ENCODE measurements around the gene METAP1D.
A peak's percentile ranks its signal among the peaks of the same experiment; 100 is the strongest.
"Not testable (repeated sequence)": the region's sequence is repeated elsewhere in the genome, so short reads cannot be mapped to it uniquely, and the experiment has no call there.

Gene METAP1D

GRCh38 chr2:171972329-171972982 lies 27.3 kb upstream of the METAP1D start:
- peaks cover 47% of the 10 kb centered on the region for H3K36me3 Mint-ChIP-seq (ENCODE audit: low read depth)
- no peaks in the 10 kb centered on the region for H3K27me3 Mint-ChIP-seq
- DNase-seq (no peak), ATAC-seq (no peak)
- peaks cover 3% of the 10 kb centered on the region for H3K4me1 Mint-ChIP-seq
- no peak overlapping the region for H3K4me3 Mint-ChIP-seq
- H3K9me3 Mint-ChIP-seq: no peaks in the 10 kb centered on the region
- H3K27ac Mint-ChIP-seq: no peak overlapping the region

- Mint-ChIP-seq H3K9me3 (no peaks in the 10 kb centered on the region), H3K27me3 (no peaks in the 10 kb centered on the region), H3K4me3 (no peak overlapping the region), H3K27ac (no peak overlapping the region), H3K4me1 (no peaks in the 10 kb centered on the region), H3K36me3 (ENCODE audit: low read depth) (peaks cover 62% of the 10 kb centered on the region)
- no peak for ATAC-seq
- DNase-seq: no peak
These were observed 20.6 kb upstream of the METAP1D start for GRCh38 chr2:171979103-171979502.

GRCh38 chr2:171983924-171984323 lies 15.8 kb upstream of the METAP1D start:
- not testable (repeated sequence) for DNase-seq, H3K9me3 Mint-ChIP-seq, H3K4me3 Mint-ChIP-seq, H3K27me3 Mint-ChIP-seq, H3K4me1 Mint-ChIP-seq, ATAC-seq, H3K27ac Mint-ChIP-seq
- peaks cover 30% of the 10 kb centered on the region for H3K36me3 Mint-ChIP-seq (ENCODE audit: low read depth)

- Mint-ChIP-seq H3K9me3 (no peaks in the 10 kb centered on the region), H3K4me1 (no peaks in the 10 kb centered on the region), H3K4me3 (no peak overlapping the region), H3K27ac (no peak overlapping the region), H3K36me3 (ENCODE audit: low read depth) (peaks cover 19% of the 10 kb centered on the region), H3K27me3 (no peaks in the 10 kb centered on the region)
- DNase-seq (no peak), ATAC-seq (no peak)
These were observed 14.7 kb upstream of the METAP1D start for GRCh38 chr2:171985076-171985475.

GRCh38 chr2:171986778-171987177 lies 13.0 kb upstream of the METAP1D start:
- ATAC-seq: no peak
- no peak overlapping the region for H3K27ac Mint-ChIP-seq
- H3K27me3 Mint-ChIP-seq: no peaks in the 10 kb centered on the region
- peaks cover 15% of the 10 kb centered on the region for H3K36me3 Mint-ChIP-seq (ENCODE audit: low read depth)
- no peaks in the 10 kb centered on the region for H3K9me3 Mint-ChIP-seq
- no peak overlapping the region for H3K4me3 Mint-ChIP-seq
- peaks cover 2% of the 10 kb centered on the region for H3K4me1 Mint-ChIP-seq
- no peak for DNase-seq

GRCh38 chr2:171991027-171991426 lies 8.7 kb upstream of the METAP1D start:
- Mint-ChIP-seq H3K36me3 (ENCODE audit: low read depth) (no peaks in the 10 kb centered on the region), H3K9me3 (no peaks in the 10 kb centered on the region), H3K27me3 (peaks cover under 1% of the 10 kb centered on the region), H3K4me1 (peaks cover 2% of the 10 kb centered on the region), H3K27ac (no peak overlapping the region), H3K4me3 (no peak overlapping the region)
- no peak for DNase-seq
- peak; percentile 75 for ATAC-seq

GRCh38 chr2:171995586-171995985 lies 4.2 kb upstream of the METAP1D start:
- no peaks in the 10 kb centered on the region for H3K9me3 Mint-ChIP-seq
- ATAC-seq (no peak), DNase-seq (no peak)
- no peaks in the 10 kb centered on the region for H3K36me3 Mint-ChIP-seq (ENCODE audit: low read depth)
- no peak overlapping the region for H3K4me3 Mint-ChIP-seq
- H3K4me1 Mint-ChIP-seq: peaks cover 25% of the 10 kb centered on the region
- H3K27ac Mint-ChIP-seq: no peak overlapping the region
- peaks cover 7% of the 10 kb centered on the region for H3K27me3 Mint-ChIP-seq

GRCh38 chr2:171996021-171996420 lies 3.7 kb upstream of the METAP1D start:
- ATAC-seq (no peak), DNase-seq (no peak)
- Mint-ChIP-seq H3K27me3 (peaks cover 7% of the 10 kb centered on the region), H3K4me3 (no peak overlapping the region), H3K9me3 (no peaks in the 10 kb centered on the region), H3K36me3 (ENCODE audit: low read depth) (peaks cover 2% of the 10 kb centered on the region), H3K27ac (no peak overlapping the region), H3K4me1 (peaks cover 27% of the 10 kb centered on the region)

GRCh38 chr2:171997031-171997430 lies 2.7 kb upstream of the METAP1D start:
- H3K27me3 Mint-ChIP-seq; DNase-seq; H3K4me3 Mint-ChIP-seq; ATAC-seq; H3K36me3 Mint-ChIP-seq (ENCODE audit: low read depth); H3K27ac Mint-ChIP-seq; H3K9me3 Mint-ChIP-seq: not testable (repeated sequence)
- H3K4me1 Mint-ChIP-seq: peaks cover 28% of the 10 kb centered on the region

GRCh38 chr2:171999161-171999560 lies 592 bp upstream of the METAP1D start:
- Mint-ChIP-seq H3K36me3 (ENCODE audit: low read depth) (peaks cover 3% of the 10 kb centered on the region), H3K9me3 (no peaks in the 10 kb centered on the region), H3K27me3 (peaks cover 7% of the 10 kb centered on the region), H3K4me1 (peaks cover 28% of the 10 kb centered on the region), H3K27ac (peak overlapping the region; percentile 72), H3K4me3 (peak overlapping the region; percentile 98)
- ATAC-seq: no peak
- no peak for DNase-seq

GRCh38 chr2:172000696-172001361 lies 1.1 kb downstream of the METAP1D start:
- H3K4me1 Mint-ChIP-seq: peaks cover 28% of the 10 kb centered on the region
- DNase-seq (no peak), ATAC-seq (no peak)
- peaks cover 7% of the 10 kb centered on the region for H3K27me3 Mint-ChIP-seq
- no peaks in the 10 kb centered on the region for H3K9me3 Mint-ChIP-seq
- H3K4me3 Mint-ChIP-seq: peak overlapping the region; percentile 98
- H3K27ac Mint-ChIP-seq: peak overlapping the region; percentile 100
- peaks cover 3% of the 10 kb centered on the region for H3K36me3 Mint-ChIP-seq (ENCODE audit: low read depth)

GRCh38 chr2:172007372-172007771 lies 7.6 kb downstream of the METAP1D start:
- H3K4me3 Mint-ChIP-seq: no peak overlapping the region
- no peaks in the 10 kb centered on the region for H3K27me3 Mint-ChIP-seq
- no peak overlapping the region for H3K27ac Mint-ChIP-seq
- peaks cover 16% of the 10 kb centered on the region for H3K4me1 Mint-ChIP-seq
- ATAC-seq (no peak), DNase-seq (no peak)
- no peaks in the 10 kb centered on the region for H3K9me3 Mint-ChIP-seq
- peaks cover 11% of the 10 kb centered on the region for H3K36me3 Mint-ChIP-seq (ENCODE audit: low read depth)

- H3K4me3 Mint-ChIP-seq: no peak overlapping the region
- DNase-seq (no peak), ATAC-seq (no peak)
- peaks cover 23% of the 10 kb centered on the region for H3K4me1 Mint-ChIP-seq
- H3K9me3 Mint-ChIP-seq: no peaks in the 10 kb centered on the region
- no peak overlapping the region for H3K27ac Mint-ChIP-seq
- H3K27me3 Mint-ChIP-seq: no peaks in the 10 kb centered on the region
- peaks cover 11% of the 10 kb centered on the region for H3K36me3 Mint-ChIP-seq (ENCODE audit: low read depth)
These were observed 10.1 kb downstream of the METAP1D start for GRCh38 chr2:172009823-172010222.

- DNase-seq (no peak), ATAC-seq (peak; percentile 73)
- Mint-ChIP-seq H3K36me3 (ENCODE audit: low read depth) (peaks cover 5% of the 10 kb centered on the region), H3K4me1 (peaks cover 23% of the 10 kb centered on the region), H3K4me3 (no peak overlapping the region), H3K27ac (no peak overlapping the region), H3K27me3 (no peaks in the 10 kb centered on the region), H3K9me3 (no peaks in the 10 kb centered on the region)
These were observed 12.2 kb downstream of the METAP1D start for GRCh38 chr2:172011812-172012575.
